GF-D8 (cell line): ENCODE data around the gene ALG14.
"Not testable (repeated sequence)": the region's sequence is repeated elsewhere in the genome, so short reads cannot be mapped to it uniquely, and the experiment has no call there.

ENCODE experiments used
- DNase-seq: peaks from one replicate; lab custom pipeline; 2025; lab: John Stamatoyannopoulos, UW

ALG14 gene

DNA sequence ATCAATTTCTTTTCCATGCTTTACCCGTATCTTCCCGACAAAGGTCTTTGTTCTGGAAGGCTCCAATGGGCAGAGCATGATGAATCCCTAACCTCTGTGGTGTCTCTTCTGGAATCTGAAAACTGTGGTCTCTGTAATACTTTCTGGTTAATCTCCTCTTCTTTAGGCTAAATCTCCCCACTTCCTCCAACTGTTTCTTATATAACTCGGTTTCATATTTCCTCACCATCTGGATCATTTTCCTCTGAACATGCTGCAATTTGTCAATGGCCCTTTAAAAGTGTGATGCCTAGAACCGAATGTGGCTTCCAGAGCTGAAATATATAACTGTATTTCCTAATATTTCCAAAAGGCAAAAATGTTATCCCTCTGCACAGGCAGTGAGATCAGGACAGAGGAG is 66.1 kb downstream of the ALG14 start:
- DNase-seq: no peak

GRCh38 chr1:95005584-95005983 is 67.2 kb downstream of the ALG14 start:
- no peak for DNase-seq

DNA sequence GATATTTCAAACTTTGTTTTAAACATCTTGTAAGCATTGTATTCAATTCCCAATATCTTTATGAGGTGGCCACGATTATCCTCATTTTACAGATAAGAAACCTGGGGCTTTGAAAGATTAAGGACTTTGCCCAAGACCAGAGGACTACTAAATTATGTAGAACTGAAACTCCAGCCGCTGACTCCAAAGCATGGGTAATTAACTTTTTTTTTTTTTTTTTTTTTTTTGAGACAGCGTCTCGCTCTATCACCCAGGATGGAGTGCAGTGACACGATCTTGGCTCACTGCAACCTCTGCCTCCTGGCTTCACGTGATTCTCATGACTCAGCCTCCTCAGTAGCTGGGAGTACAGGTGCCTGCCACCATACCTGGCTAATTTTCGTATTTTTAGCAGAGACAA is 68.7 kb downstream of the ALG14 start:
- DNase-seq: no peak

- no peak for DNase-seq
These were observed 69.4 kb downstream of the ALG14 start for GRCh38 chr1:95003433-95003738.

DNA sequence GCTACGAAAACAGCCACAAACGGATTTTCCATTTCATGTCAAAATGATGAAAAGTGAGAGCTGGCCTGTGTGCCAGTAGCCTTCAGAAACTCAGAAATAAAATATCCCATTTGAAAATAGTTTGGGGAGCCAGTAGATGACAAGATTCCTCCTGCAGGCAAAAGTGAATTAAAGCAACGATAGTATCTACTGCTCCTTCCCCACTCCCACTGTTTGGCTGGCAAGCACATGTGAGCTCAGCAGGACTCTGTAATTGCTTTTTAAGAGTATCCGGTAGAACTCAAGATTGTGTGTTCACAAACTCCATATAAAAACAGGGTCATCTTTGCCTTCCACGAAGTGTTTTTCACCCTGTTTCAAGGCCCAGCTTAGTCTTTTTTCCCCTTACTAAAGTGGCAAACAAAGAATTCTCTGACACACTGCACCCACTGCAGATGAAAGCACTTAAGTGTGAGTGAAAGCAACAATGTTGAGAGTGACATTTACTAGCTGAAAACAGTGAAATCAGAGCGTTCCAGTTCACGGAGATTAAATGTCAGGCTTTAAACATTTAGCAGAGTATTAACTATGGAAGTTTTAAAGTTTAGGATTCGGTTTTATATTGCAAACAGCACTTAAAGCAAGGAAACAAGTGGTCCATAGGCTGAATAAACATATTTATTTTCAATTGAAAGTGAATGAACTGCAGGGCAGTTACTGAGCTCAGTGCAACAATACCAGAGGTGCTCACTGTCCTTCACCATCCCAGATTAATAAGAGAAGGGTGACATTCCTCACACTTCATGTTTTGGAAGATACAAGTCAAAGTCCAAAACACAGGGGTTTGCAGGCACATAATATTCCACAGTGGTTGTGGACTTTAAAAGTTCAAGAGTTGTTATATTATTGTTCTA is 70.0 kb downstream of the ALG14 start:
- no peak for DNase-seq

DNA sequence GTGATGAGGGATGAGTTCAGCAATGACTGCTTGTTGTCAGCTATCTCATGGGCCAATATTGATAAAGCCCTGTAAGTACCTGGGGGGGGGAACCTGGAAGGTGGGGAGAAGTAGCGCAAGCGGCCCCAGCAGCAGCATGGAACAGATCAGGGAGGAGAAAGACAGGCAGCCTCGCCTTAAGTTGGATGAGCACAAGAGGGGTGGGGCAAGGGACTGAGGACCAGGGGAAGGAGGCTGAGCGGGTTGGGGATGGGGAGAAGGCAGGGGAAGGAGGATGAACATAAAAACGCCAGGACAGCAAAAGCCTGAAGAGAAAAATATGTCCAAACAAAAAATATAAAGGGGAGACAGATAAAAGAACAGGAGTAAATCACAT is 70.6 kb downstream of the ALG14 start:
- DNase-seq: no peak

DNA sequence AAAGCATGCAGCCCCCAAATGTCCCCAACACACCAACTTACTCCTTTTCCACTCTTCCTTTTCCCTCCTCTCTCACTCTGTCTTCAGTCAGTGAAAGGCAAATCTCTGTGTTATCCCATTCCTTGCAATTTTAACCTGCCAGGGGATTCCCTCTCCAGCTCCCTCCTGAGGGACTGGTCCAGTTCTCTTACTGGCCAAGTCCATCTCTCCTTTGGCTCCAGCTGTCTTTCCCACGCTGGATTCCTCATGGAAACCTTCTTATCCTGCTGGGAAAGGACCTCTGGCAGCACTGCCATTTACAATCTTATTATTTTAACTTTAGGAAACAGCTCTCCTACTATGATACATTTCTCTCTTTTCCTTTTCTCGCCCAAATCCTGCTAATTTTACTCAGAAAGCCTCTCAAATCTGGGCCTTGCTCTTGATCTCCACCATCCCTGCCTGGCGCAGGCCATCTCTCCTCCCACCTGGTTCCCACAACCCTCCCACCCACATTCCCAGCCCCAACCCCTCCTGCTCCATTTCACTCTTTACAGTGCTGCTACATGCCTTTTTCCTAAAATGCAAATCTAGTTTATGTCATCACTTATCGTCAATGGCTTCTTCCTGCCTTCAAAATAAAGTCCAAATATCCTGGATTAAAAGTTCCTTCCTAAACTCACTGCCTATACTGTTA is 73.2 kb downstream of the ALG14 start:
- no peak for DNase-seq

- no peak for DNase-seq
These were observed 74.0 kb downstream of the ALG14 start for GRCh38 chr1:94998748-94999147.

DNA sequence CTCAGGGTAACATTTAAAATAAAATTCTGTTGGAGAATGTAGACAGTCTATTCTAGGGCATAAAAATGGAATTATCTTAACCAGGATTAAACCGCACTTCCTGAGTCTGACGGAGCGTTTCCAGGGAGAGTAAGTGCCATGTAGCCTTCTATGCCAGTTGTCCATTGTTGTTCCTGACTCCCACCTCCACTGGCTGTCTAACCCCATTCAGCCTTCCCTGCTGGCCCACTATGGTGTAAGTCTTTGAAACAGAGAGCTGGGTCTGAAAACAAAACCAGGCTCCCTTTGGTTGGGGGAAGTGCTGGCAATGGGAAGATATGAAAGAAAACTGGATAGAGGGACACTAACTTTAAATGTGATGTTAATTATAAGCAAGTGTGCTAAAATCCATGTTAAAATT is 74.6 kb downstream of the ALG14 start:
- no peak for DNase-seq

DNA sequence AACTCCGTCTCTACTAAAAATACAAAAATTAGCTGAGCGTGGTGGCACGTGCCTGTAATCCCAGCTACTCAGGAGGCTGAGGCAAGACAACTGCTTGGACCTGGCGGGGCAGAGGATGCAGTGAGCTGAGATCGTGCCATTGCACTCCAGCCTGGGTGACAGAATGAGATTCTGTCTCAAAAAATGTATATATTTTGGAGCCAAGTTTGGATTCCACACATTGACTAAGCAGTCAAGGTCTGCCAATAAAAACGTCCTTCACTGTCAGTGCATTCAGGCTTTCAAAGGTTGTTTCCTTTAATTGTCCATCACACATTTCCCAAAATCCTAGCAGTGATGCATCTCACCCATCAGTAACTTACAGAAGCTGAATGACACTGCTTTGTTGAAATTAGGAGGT is 77.2 kb downstream of the ALG14 start:
- DNase-seq: not testable (repeated sequence)

DNA sequence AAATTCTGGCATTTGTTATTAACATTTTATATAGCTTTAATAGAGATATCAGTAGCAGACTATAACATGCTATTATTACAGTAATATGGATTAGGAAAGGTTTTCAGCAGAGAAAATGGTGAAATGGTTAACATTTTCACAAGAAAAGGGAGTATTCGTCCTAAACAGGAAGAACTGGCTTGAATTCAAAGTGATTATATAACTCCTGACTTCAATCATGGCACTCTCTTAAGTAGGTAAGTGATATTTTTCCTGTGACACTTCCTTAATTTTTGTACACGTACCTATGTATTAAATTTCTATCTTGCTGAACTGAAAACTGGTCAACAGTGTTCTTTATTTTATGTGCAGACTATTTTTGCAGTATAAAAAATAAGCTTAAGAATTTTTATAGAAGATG is 77.9 kb downstream of the ALG14 start:
- no peak for DNase-seq

DNA sequence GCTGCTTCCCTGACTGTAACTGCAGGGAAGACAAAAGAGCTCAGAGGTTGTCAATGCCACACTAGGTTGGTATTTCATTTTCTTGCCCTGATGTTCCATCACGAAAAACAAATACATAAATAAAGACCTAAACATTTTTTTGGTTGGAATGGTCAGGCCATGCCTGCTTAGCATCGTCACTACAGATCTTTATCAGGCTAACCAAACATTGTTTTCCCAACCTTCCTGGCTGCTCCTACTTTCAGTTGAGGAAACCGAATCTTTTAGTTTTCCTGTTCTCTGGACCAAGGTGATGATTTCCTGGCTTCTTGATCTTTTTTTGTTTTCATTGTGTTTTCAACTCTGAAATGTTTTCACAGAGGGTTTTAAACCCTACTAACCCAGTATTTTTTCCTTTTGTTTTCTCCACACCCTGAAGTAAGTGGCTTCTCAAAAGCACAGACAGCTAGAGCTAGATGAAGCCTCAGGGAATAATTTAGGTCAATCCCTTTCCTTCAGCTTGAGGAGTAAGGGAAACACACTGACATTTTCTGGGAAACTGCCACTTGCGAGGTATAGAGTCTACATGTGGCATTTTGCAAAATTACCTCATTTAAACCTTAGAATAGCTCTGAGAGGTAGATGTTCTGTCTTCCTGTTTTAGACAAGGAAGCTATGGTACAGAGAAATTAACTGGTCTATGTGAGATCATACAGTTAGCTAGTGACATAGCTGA is 78.7 kb downstream of the ALG14 start:
- DNase-seq: no peak

GRCh38 chr1:94992863-94993563 is 79.7 kb downstream of the ALG14 start:
- no peak for DNase-seq

DNA sequence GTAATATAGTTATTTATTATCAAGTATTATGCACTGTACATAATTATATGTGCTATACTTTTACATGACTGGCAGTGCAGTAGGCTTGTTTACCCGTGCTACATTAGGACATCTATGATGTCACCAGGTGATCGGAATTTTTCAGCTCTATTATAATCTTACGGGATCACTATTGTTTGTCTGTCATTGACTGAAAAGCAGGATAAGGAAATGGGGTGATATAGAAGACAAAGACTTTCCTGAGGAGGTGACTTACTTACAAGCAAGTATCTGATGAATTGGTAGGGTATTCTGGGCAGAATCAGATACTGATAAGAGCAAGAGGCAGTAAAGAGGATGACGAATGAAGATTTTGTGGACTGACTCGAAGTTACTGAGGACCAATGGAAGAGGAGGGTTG is 80.6 kb downstream of the ALG14 start:
- no peak for DNase-seq

DNA sequence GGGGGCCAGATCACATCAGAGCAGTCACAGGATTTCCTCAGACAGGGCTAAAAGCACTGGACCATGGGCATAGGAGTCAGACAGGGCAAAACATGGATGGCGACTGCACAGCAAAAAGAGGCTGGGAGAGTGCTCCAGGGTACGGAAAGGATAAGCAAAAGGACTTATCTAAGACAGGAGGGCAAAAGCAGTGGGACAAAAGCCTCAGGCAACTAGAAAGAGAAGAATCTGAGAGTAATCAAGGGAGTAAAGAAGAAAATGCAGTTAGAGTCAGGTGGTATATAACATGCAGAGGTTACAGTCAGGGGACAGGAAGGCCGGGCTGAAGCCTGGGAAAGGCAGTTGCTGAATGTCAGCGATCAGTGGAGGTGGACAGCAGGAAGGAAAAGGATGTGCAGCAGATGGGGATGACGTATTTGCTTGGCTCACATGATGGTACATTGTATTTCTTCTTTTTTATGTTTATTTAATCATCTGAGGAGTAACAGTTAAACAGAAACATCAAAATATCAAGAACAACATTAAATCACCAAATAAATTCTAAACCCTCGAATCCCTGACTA is 82.8 kb downstream of the ALG14 start:
- no peak for DNase-seq

DNA sequence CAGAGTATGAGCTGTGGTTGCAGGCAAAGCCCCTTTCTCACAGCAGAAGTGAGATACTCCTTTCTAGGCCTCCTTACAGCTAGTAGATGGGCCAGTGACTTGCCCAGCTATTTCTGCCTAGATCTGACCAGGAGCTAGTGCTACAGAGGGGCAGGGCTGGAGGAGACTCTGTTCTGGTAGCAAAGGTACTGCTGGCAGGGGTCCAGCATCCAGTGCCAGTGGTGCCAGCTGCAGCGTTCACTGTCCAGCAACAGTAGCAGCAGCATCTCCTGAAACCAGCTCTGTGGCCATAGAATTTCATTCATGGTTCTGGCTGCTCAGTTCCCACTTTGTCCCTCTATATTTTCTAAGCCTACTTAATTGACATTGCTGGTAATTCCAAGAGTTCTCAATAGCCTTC is 83.4 kb downstream of the ALG14 start:
- no peak for DNase-seq

DNA sequence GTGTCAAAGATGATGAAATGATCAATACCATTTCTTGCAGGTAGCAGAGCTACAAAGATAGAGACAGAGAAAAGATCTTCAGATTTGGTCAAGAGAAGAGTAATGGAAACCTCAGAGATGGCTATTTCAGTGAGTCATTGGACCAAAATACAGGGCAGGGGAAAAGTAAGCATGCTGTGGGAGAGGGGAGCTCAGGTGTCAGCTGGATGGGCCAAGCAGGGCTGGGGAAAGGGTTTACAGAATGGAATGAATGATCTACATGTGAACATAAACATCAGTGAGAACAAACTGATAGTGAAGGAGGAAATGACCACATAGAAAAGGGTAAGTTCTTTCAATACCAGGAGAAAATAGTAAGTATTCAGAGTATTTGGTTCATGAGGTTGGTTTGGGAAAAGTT is 84.4 kb downstream of the ALG14 start:
- DNase-seq: no peak

DNA sequence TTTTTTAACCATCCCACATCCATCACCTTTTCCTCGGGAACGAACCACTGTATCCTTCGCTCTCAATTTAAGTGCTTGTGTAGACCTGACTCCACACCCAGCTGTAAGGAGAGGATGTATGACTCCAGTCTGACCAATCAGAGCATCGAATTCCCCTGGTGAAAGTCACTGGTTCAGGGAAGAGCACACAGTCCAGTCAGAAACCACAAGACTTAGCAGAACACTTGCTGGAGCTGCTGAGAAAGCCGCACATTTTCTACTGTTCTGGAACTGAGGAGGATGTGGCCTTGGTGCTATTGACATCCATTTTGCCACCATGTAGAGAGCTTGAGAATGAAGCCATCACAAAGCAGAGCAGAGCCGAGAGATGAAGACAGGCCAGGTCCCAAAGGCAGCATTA is 86.0 kb downstream of the ALG14 start:
- DNase-seq: no peak

GRCh38 chr1:94983171-94983739 is 89.5 kb downstream of the ALG14 start:
- no peak for DNase-seq

DNA sequence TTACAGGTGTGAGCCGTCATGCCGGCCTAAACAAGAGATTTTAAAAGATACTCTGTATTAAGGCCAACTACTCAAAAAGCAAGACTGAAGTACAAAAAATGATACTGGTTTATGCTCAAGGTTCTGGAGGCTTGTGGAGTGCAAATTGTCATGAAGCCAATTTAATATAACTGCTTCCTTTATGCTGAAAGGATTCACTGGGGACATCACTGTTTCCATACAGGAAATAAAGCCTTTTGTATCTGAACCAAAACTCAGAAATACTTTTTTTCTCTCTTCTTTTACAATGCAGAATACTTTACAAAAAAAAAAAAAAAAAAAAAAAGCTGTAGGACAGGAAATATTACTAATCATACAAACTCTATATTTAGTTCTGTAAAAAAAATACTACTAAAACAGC is 90.4 kb downstream of the ALG14 start:
- no peak for DNase-seq

DNA sequence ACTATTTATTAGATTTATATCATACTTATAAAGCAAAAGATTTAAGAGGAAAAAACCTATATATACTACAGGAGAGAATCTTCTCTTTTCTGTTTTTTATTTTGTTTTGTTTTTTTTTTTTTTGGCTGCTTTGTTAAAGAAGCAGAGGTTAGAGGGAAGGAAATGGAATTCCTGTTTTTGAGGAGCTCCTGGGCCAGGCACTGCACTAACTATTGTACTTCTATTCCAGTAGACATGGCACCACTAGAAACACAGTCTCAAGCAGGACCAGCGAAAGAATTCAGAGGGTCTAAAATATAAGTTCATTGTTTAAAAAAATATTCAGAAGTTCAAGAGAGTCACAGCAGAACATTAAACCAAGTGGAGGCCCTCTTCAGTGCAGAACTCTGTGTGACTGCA is 91.2 kb downstream of the ALG14 start:
- DNase-seq: no peak
